HG02763 (cell line): ENCODE data around the gene OXLD1.
"Not testable (repeated sequence)": the region's sequence is repeated elsewhere in the genome, so short reads cannot be mapped to it uniquely, and the experiment has no call there.

ENCODE experiments used
- ATAC-seq: cut with Tn5 transposase; IDR thresholded peaks from one replicate; pipeline ENCODE4 v1.9.1; 2021; ENCODE audit warnings: mild to moderate bottlenecking, moderate library complexity; ENCODE audit not compliant: unreplicated experiment

The OXLD1 gene

DNA sequence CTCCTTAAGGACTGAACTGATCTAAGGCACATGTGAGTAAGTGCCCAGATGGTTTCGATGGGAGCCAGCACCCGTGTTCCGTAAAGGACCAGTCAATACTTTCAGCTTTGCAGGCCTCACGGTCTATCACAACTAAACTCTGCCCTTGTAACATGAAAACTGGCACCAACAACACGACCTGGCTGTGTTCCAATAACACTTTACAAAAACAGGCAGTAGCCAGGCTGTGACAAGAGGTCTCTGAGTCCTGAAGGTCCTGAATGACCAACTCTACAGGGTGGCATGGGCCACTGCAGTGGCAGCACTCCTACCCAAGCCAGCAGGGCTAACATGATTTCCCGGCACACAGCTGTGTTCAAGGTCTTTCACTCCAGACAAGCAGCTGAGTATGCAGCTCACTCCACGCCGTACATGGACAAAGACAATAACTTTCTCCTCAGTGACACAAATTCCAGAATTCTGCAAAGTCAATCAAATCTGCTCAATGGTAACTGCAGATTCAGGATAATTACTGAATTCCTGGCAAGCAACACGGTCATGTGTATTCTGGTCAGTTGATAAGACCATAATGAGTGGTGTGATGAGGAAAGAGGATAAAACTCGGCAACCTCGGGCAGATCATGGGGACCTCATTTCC lies 44.8 kb downstream of the OXLD1 start:
- no peak for ATAC-seq

DNA sequence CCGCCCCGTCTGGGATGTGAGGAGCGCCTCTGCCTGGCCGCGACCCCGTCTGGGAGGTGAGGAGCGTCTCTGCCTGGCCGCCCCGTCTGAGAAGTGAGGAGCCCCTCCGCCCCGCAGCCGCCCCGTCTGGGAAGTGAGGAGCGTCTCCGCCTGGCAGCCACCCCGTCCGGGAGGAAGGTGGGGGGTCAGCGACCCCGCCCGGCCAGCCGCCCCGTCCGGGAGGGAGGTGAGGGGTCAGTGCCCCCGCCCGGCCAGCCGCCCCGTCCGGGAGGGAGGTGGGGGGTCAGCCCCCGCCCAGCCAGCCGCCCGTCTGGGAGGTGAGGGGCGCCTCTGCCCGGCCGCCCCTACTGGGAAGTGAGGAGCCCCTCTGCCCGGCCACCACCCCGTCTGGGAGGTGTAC lies 48.1 kb downstream of the OXLD1 start:
- ATAC-seq: not testable (repeated sequence)

- no peak for ATAC-seq
Measured at GRCh38 chr17:81616877-81617276, 49.5 kb downstream of the OXLD1 start.

DNA sequence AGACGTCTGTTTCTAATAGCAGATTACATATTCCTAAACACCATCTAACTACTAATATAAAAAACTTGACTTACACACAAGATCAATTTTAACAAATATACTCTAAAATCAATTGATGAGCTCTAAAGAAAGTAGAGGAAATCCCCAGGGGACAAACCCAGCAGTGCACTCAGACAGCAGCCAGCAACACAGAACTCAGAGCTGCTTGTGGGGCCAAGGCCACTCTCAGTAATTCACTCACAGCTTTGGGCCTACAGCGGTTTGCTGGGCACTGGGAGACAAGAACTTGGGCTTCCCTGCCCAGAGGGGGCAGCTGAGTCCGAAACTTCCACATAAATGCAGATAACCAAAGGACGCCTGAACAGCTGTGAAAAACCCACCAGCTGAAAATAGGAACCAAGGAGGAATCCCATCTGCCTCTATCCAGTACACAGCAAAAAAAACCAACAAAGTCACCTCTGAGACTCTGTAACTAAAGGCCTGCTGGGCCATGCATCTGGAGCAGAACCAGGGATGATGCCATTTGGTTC lies 50.9 kb downstream of the OXLD1 start:
- ATAC-seq: no peak
